NCI-H2227 (cell line): ENCODE results near the gene MLLT3.

Source experiments
- DNase-seq: peaks from one replicate; lab custom pipeline; 2025; ENCODE audit not compliant: unreplicated experiment; lab: John Stamatoyannopoulos, UW

Gene MLLT3

DNA sequence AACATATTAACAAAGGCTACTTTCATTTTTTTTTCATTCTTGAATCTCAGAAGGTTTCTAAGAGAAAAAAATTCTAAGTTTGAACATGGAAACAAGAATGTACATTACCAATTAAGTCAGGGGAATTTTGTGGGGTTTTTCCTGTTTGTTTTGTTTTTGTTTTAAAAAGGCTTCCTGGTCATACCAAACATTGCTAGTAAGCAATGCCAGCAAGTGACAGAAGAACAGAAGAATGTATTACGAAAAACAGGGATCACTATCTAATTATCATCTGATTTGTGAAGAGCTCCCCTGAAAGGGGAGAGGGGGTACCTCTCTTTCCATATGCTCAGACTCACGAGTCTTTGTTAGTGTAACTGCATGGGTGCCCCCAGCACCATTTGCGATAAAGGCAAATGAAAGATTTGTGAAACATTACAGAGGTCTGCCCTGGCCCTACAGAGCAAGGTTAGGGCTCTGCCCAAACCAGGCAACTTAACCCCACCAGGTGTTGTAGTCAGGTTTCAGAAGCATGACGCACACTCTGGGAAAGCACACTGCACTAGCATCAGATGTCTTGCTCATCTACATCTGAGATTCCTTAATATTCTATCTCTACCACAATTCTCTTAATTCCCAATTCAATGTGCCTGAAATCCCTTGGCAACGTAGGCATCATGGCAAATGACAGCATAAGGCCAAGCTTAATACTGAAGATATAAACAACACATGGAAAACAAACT, 268.2 kb downstream of the MLLT3 start:
- DNase-seq: no peak

DNA sequence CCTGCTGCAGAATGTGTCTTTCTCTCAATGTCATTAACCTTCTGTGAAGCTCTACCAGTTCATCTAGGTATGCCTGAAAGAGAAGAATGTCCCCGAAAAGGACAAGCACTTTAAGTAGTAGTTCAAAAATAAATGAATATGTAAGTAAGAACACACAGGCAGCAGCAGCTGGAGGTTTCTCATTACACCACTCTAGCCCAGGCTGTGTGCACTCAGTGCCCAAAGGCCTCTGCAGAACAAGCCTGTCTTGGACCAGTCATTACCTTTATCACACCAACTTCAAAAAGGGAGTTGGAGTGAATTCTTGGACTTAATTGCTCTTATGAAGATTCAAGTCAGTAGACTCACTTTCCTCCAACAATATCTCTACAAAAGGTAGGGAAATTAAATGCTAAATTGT, 268.8 kb downstream of the MLLT3 start:
- DNase-seq: no peak

DNA sequence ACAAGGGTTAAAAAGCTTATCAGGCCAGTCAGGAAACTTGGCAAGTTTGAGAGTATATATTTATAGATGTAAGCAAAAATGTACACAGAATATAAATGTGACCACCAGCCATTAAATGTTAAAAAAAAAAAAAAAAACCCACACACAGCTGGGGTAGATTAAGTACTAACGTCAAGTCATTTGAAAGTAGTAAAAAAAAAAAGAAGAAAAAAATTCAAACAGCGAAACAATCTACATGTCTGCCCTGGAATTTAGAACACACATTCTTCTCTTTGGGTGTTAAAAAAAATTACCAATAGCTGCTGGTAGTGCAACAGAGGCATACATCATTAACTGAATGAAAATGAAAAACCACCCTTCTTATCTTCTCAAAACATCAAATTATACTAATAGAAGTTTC, 269.7 kb downstream of the MLLT3 start:
- no peak for DNase-seq

DNA sequence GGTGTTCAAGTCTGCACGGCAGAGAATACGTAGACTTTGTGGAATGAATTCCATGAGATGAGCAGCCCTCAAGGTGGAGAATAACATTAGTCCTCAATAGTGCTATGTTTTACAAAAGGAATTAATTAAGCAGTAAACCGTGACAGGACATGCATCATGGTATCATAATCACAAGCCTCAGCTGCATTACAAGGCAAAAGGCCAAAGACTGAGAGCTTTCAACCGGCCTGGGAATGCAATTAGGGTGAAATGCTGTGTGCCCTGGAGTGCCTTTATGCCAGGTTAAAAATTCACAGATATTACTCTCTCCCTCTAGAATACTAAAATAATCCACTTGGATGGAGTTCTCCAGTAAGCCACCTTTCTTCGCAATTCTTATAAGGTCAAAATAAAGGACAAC, 270.6 kb downstream of the MLLT3 start:
- no peak for DNase-seq

DNA sequence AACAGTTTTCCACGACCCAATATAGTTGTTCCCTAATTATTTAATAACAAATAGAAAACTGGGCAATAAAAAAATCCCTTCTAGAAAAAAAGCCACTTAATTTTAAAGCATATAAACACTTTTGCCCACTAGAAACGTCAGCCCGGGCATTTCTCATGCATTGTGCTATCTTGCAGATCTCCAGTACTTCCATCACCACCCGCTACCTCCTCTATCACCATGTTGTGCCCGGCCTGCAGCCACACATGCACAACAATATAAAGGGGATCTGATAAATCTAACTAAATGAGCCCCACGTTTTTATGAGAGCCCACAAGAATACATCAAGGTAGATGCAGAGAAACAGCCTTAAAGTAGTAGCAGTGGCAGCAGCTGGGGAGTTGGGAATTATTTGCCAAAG, 272.7 kb downstream of the MLLT3 start:
- no peak for DNase-seq

DNA sequence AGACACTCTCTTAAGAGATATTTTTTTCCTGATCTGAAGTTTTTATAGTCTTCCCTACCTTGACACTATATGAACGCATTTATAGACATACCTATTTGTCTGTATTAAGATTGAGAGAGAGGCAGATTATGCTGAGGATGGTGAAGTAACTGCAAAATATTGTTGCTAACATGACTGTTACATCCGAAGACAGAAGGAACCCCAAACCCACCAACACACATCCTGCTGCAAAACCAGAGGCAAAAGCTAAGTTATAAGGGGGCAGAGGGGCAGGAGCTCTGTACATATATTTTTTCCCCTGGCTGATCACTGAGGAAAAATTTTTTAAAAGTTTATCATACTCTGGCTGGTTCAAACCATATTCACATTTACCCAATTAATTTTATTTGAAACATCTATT, 279.0 kb downstream of the MLLT3 start:
- DNase-seq: no peak

DNA sequence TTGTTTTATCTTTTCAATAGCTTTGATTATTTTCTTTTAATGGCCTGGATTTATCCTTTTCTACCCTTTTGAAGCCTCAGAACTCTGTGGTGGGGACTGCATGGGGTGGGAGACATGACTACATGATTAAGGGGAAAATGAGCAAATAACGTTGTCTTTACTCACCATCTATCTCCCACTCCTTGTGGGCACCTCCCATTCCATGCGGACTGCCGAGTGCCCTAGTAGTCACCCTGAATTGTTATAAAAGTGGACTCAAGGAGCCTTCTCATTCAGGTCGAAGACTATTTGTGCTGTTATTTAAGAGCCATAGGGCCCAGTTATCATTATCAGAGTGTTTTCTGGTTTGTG, 281.8 kb downstream of the MLLT3 start:
- no peak for DNase-seq

DNA sequence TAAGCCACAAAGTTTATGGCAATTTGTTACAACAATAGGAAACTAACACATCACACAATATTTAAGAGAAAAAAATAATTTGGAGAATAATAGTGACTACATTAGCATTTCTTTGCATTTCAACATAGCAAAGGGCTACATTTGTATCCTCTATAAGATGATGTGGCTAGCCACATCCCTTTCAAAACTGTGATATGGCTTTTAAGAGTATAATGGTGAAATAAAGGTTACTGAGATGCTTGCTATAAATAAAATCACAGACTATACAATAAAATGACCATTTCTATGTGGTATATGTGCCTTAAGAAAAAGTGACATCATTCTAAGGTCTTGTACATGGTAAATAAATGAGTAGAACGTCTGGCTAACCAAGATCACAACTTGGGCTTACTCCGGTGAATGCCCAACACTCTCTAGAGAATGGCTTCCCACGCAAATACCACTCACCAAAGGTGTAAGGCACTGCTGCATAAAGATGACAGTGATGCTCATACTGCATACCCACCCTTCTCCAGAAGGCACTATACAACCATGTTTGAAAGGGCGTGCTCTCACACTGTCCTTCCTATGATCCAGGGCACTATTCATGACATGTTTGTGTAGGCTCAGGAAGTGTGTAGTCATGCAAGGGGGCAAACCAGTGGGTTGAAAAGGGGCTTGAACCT, 286.5 kb downstream of the MLLT3 start:
- no peak for DNase-seq

DNA sequence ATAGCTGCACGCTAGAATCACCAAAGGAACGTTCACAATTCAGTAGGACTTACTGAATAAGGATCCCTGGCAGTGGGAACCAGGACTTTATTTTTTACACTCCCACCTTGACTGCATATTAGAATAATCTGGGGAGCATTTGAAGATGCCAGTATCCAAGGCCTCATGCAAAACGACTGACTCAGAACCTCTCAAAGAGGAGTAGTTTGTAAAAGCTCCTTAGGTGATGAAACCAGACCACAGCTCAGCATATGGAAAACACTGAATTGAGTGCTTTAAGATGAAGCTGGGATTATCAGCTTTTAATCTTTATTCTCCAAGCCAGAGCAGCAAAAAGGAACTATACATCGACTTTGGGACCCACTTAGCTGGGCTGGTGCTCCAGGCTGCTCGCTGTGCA, 288.3 kb downstream of the MLLT3 start:
- DNase-seq: no peak

DNA sequence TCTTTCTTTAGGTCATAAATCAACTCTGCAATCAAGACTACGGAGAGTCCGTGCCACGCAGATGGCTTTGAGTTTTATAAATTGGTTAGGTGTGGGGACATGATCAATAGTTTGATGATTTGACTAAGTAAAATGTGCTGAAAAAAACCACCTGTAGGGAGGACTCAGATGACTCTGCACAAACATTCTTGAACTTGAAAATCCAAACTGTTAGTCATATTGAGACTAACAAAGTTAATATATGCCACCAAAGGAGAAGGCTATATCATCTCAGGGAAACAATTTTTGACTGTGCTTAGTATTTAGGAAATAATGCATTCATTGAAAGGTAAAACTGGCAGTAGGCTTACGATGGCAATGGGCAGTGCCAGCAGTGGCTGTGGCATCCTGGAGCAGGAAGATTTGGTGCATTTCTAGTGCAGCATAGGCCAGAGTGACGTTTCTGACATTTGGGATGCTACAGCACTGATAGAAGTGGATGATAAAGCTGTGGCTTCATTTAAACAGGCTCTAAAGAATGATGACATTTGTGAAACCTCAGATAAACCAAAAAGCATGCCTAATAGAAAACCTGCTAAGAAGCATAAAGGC, 291.1 kb downstream of the MLLT3 start:
- no peak for DNase-seq

DNA sequence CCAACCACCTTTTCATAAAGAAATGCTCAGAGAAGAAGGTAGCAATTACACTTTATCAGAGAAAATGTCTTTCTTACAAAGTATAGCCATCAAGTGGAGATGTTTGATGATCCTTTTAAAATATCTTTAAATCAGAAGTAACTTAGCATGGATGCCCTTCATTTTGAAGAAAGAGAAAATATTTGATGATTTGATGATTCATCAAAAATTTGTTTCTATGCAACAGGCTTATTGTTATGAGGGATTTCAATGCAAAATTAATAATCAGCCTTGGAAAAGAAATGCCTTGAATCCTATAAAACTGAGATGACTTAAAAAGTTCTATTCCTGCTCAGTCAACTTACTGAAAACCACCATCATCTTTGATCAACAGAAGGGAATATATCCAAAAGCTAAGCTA, 291.6 kb downstream of the MLLT3 start:
- no peak for DNase-seq

DNA sequence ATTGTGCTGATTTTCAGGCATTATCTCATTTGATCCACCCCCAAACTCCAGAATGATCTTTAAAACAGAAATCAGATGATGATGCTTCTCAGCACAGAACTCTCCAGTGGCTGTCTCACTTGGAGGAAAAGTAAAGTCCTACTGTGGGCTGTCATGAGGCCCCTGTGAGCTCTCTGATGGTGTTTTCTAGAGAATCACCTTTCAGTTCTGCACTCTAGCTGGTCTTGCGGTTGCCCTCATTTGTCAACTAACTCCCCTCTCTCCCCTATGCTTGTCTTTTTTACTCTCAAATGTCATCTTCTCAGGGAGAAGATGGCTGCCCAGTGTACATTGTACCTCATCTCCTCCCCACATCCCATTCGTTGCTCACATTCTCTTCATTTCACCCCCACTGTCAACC, 295.8 kb downstream of the MLLT3 start:
- no peak for DNase-seq

DNA sequence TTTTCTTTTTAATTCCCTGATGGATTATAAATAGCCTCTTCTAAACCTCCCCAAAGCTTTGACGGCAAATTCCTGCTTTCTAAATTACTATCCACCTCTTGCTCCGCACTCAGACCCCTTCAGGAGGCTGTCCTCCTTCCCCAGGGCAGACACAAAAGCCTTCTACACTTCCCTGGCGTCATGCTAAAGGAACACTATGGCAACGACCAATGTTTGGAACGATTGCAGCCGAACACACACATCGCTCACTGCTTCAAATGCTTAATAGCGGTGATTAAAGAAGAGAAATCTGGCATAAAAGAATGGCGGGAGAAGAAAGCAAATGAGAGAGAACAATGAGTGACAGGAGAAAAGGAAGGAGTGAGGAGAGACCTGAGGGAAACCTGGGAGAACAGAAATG, 297.3 kb downstream of the MLLT3 start:
- DNase-seq: peak; percentile 82

DNA sequence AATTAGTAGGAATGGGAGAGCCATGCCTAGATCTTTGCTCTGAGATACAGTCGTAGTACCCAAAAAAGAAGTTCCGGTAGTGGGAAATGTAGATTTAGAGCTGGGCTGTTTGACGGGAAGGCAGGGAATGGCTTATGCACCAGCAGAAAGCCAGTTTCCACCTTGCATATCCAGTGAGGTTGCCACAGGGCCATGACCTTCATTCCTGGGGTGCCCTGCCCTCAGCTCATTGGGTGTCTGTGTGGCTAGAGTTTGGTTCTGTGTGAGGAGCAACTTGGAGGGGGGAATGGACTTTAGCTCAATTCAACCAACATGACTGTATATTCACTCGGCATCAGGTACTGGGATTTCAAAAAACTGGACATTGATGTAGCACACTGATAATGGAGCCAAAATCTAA, 300.1 kb downstream of the MLLT3 start:
- no peak for DNase-seq

DNA sequence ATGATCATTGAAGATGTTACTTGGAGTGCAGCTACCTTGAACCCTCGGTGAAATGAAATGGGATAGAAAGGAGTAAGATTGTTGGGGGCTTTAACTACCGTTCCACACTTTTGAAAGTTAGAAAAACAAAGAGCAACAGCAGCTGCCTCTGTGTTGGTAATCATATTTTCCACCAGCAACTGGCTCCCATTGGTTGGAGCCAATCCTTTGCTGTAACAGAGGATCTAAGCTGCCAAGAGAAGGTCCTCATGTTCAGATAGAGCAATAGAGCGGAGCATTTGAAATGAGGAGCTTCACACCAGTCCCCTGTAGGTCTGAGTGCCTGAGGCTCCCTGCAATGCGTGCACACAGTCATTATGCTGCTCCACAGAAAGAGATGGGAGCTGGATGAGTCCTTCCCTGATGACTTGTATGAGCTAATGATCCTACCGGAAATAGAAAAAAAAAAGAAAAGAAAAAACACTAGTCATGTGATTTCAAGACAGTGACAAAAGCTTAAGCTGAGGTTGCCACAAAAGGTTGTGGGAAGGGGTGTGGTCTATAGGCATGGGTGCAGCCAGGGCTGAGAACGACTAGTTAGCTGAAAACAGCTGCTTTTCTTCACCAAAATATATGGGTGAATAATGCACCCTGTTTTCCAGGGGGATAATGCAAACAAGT, 300.7 kb downstream of the MLLT3 start:
- DNase-seq: peak; percentile 44

DNA sequence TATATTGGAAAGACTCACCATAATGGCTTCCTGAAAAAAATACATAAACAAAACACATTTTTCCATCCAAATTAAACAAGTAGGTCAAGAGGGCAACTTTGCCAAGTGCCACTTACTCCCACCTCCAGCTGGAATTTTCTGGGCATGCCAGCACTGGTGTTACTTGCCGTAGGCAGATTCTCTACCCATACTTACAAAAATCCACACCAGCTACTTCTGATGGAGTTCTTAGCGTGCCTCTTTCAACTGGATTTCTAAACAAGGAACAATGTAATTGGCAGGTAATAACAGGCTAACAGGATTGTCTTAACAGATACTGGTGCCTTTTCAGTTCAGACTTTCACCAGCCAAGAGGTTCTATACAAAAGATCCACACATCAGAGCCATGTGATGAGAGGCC, 301.4 kb downstream of the MLLT3 start:
- DNase-seq: peak; percentile 86

DNA sequence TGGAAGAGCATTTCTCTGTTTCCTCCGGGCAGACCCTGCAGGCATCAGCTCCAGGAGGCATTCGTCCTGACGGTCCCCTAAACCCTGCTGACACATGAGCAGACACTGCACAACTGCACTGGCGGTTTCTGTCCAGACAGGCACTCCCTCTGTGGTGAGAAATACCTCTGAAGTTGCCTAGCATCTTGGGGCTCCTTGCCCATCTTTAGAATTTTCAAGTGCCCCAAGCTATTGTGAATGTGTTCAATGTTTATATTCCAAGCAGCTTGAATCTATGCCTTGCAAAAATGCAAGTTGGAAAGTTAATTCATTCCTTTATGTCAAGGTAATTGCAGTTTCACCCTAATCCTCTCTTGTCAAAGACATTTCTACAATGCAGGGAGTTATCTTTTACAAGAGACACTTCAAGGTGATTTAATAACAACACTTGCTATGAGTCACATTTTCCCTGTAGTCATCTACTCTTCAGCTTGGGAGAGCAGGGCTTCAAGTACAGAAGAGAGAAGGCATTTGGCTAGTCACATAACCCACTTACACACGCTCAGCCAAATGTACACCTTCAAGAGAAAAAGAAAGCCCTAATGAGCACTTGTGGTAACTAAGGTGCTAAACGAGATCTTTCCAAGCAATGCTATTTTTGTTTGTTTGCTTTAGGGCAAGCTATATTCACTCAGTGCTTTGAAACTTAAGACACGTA, 302.5 kb downstream of the MLLT3 start:
- DNase-seq: peak; percentile 85

DNA sequence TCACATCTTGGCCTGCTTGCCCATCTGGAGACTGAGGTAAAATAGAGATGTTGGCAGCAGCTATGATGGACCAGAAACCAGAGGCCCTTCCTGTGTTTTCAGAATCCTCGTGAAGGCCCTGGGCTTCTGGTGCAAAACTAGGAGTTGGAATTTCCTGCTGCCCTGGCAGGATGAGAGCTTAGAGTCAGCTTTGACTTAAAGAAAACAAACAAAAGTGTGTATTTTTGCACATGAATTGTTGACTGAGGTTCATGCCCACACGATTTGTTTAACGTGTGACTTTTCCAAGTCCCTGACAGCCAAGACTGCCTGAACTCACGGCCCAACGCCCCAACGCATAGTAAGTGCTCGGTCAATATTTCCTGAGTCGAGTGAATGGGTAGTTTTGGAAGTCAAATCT, 303.1 kb downstream of the MLLT3 start:
- no peak for DNase-seq

DNA sequence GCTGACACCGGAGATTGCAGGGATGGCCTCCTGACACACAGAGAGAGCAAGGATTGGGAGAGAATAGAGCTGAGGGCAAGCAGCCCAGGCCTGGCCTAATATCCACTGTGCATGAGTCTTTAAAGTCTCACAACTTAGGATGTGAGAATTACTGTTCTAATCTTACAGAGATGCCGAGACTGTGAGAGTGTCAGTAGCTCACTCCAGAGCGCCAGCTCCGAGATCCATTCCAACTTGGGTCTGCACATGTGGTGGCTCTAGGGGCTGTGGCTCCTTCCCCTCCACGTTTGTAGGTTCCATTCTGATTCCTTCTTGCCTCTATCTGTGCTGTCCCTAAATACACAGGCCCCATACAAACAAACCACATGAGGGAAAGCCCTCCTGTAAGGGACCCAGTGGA, 304.6 kb downstream of the MLLT3 start:
- DNase-seq: no peak

DNA sequence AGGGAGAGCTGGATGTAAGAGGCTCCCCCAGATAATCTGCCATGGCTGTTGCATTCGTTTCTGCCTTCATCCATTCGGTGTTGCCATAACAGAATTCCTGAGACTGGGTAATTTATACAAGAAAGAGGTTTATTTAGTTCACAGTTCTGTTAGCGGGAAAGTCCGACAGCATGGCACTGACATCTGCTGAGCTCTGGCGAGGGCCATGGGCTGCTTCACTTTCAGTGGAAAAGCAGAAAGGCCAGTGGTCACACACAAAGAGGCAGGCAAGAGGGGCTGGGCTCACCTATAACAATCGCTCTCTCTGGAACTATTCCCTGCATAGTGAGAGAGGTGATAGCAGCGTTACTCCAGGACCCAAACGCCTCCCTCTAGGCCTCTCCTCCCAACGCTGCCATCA, 305.9 kb downstream of the MLLT3 start:
- no peak for DNase-seq

DNA sequence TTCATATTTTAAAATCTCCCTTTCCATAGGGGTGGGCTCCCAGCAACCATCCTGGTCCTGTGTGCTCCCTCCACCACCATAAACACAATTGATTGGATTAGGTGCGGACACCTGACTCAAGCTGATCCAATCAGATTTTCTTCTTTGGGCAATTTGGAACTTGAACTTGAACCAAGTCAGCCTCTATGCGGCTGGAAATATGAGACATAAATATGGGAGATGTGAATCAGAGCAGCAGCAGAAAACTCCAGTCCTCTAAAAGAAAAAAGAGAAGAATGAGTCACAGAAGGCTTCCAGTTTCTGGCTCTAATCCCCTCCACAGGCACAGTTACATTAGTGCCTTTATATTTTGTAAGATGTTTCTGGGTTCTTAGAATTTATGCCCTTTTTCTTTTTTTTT, 306.6 kb downstream of the MLLT3 start:
- no peak for DNase-seq

DNA sequence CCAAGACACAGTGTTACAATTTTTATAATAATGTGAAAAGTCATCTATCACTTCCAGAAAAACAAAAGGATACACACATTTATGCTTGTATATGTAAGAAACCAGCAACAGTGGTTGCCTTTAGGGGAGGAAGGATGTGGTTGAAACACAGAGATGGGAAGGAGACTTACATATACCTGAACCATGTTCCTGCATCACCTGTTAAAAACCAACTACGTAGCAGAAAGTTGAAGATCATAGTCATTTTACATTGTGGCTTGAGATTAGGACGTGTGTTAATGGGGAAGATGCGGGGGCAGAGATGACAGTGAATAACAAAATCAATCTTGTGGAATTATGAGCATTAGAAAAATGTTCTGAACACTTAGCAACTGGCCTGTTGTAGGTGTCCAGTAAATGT, 307.3 kb downstream of the MLLT3 start:
- no peak for DNase-seq
